H9 (cell line): ENCODE data around the gene CCDC127. TPM values are rescaled to one million over a fixed set of nuclear protein-coding genes. Genes with fewer than 3 reads are reported as not detected.

ENCODE experiments used
- DNase-seq: peaks from one replicate; pipeline ENCODE4 v3.0.0-alpha.2; 2017
- H2AFZ ChIP-seq: one replicate; pipeline ENCODE4 v1.6.1; 2013; ENCODE audit warnings: mild to moderate bottlenecking, low read length, control low read depth, moderate library complexity
- H2AK5ac ChIP-seq: 2 replicates; pipeline ENCODE4 v1.6.1; 2013; ENCODE audit warnings: low read length, control low read depth, mixed read lengths; ENCODE audit not compliant: insufficient read length
- H2BK120ac ChIP-seq: one replicate; pipeline ENCODE4 v1.6.1; 2013; ENCODE audit warnings: low read depth, mild to moderate bottlenecking, low read length, control low read depth, inconsistent platforms; ENCODE audit not compliant: poor library complexity, severe bottlenecking
- H2BK12ac ChIP-seq: 2 replicates; pipeline ENCODE4 v1.6.1; 2013; ENCODE audit warnings: low read length, control low read depth, mixed read lengths, low read depth; ENCODE audit not compliant: insufficient read length
- H2BK15ac ChIP-seq: 2 replicates; pipeline ENCODE4 v1.6.1; 2013; ENCODE audit warnings: low read depth, low read length, control low read depth
- H2BK20ac ChIP-seq: one replicate; pipeline ENCODE4 v1.6.1; 2013; ENCODE audit warnings: low read depth, mild to moderate bottlenecking, low read length, control low read depth, inconsistent platforms; ENCODE audit not compliant: poor library complexity, severe bottlenecking
- H2BK5ac ChIP-seq: 2 replicates; pipeline ENCODE4 v1.6.1; 2013; ENCODE audit warnings: low read length, control low read depth, mixed read lengths; ENCODE audit not compliant: insufficient read length
- H3K14ac ChIP-seq: 2 replicates; pipeline ENCODE4 v1.6.1; 2013; ENCODE audit warnings: low read length, control low read depth; ENCODE audit not compliant: insufficient read depth
- H3K18ac ChIP-seq: 2 replicates; pipeline ENCODE4 v1.6.1; 2013; ENCODE audit warnings: low read depth, mild to moderate bottlenecking, mixed read lengths, low read length, control low read depth; ENCODE audit not compliant: insufficient read length
- H3K23ac ChIP-seq: 2 replicates; pipeline ENCODE4 v1.6.1; 2013; ENCODE audit warnings: low read length, control low read depth, mixed read lengths, low read depth; ENCODE audit not compliant: insufficient read length
- H3K23me2 ChIP-seq: 2 replicates; pipeline ENCODE4 v1.6.1; 2013; ENCODE audit warnings: low read depth, mild to moderate bottlenecking, mixed read lengths, low read length, control low read depth; ENCODE audit not compliant: insufficient read length, poor library complexity, severe bottlenecking
- H3K27ac ChIP-seq: 2 replicates; pipeline ENCODE4 v1.5.1; 2013; ENCODE audit warnings: low read length, control low read depth, mixed read lengths, low read depth; ENCODE audit not compliant: insufficient read length
- H3K27me3 ChIP-seq: 2 replicates; pipeline ENCODE4 v1.6.1; 2013; ENCODE audit warnings: low read length, control low read depth, inconsistent platforms; ENCODE audit not compliant: insufficient read depth
- H3K4ac ChIP-seq: 2 replicates; pipeline ENCODE4 v1.6.1; 2013; ENCODE audit warnings: low read depth, mild to moderate bottlenecking, control low read depth, inconsistent platforms, low read length, moderate library complexity
- H3K4me1 ChIP-seq: 2 replicates; pipeline ENCODE4 v1.6.1; 2013; ENCODE audit warnings: low read length, control low read depth, inconsistent platforms; ENCODE audit not compliant: insufficient read depth
- H3K4me2 ChIP-seq: 2 replicates; pipeline ENCODE4 v1.6.1; 2013; ENCODE audit warnings: low read length, control low read depth, mixed read lengths; ENCODE audit not compliant: insufficient read length, insufficient read depth
- H3K56ac ChIP-seq: 2 replicates; pipeline ENCODE4 v1.6.1; 2013; ENCODE audit warnings: low read depth, mild to moderate bottlenecking, mixed read lengths, low read length, control low read depth; ENCODE audit not compliant: insufficient read length
- H3K79me1 ChIP-seq: 2 replicates; pipeline ENCODE4 v1.6.1; 2013; ENCODE audit warnings: low read depth, mild to moderate bottlenecking, moderate library complexity, low read length, control low read depth, inconsistent platforms; ENCODE audit not compliant: insufficient read depth, poor library complexity, severe bottlenecking
- H3K79me2 ChIP-seq: 2 replicates; pipeline ENCODE4 v1.6.1; 2013; ENCODE audit warnings: low read length, control low read depth, inconsistent platforms; ENCODE audit not compliant: insufficient read depth
- H3K9ac ChIP-seq: 2 replicates; pipeline ENCODE4 v1.6.1; 2013; ENCODE audit warnings: low read length, control low read depth, mixed read lengths; ENCODE audit not compliant: insufficient read length; ENCODE audit errors: extremely low read depth
- H3K9me3 ChIP-seq: one replicate; pipeline ENCODE4 v1.6.1; 2013; ENCODE audit warnings: low read depth, low read length, inconsistent platforms; ENCODE audit not compliant: control insufficient read depth
- H3T11ph ChIP-seq: one replicate; pipeline ENCODE4 v1.6.1; 2013; ENCODE audit warnings: mild to moderate bottlenecking, low read length, control low read depth, inconsistent platforms
- H4K20me1 ChIP-seq: one replicate; pipeline ENCODE4 v1.6.1; 2013; ENCODE audit not compliant: control insufficient read depth, insufficient read length, insufficient read depth
- H4K5ac ChIP-seq: 2 replicates; pipeline ENCODE4 v1.6.1; 2013; ENCODE audit warnings: low read depth, mild to moderate bottlenecking, mixed read lengths, low read length, control low read depth; ENCODE audit not compliant: insufficient read length
- H4K8ac ChIP-seq: replicated peaks from 2 replicates; pipeline ENCODE4 v1.6.1; 2013; ENCODE audit warnings: low read length, control low read depth, mixed read lengths, low read depth; ENCODE audit not compliant: insufficient read length
- H4K91ac ChIP-seq: 2 replicates; pipeline ENCODE4 v1.6.1; 2013; ENCODE audit warnings: low read depth, mild to moderate bottlenecking, moderate library complexity, mixed read lengths, low read length, control low read depth; ENCODE audit not compliant: insufficient read length
- H3K27ac Mint-ChIP-seq, 3 experiments: 2 replicates in 2 of 3; 3 replicates in 1 of 3; pipeline ENCODE4 v1.8.0; 2020 to 2021; ENCODE audit warnings: mixed read lengths in 3 of 3, mild to moderate bottlenecking in 1 of 3, moderate library complexity in 1 of 3
- H3K27me3 Mint-ChIP-seq: 2 replicates; pipeline ENCODE4 v1.8.0; 2021; ENCODE audit warnings: low read depth, mild to moderate bottlenecking, moderate library complexity, mixed read lengths
- H3K36me3 Mint-ChIP-seq, 3 experiments: 2 replicates in 2 of 3; 3 replicates in 1 of 3; pipeline ENCODE4 v1.8.0; 2020 to 2021; ENCODE audit warnings: low read depth in 3 of 3, mixed read lengths in 3 of 3; ENCODE audit not compliant: insufficient read depth in 1 of 3
- H3K4me1 Mint-ChIP-seq, 2 experiments: 2 replicates each; pipeline ENCODE4 v1.8.0; 2020; ENCODE audit warnings: mixed read lengths in 2 of 2
- H3K4me3 Mint-ChIP-seq, 2 experiments: 2 replicates in 1 of 2; 3 replicates in 1 of 2; pipeline ENCODE4 v1.8.0; 2020 to 2021; ENCODE audit warnings: mild to moderate bottlenecking in 2 of 2, mixed read lengths in 2 of 2, moderate library complexity in 1 of 2
- H3K9me3 Mint-ChIP-seq, 2 experiments: 2 replicates in 1 of 2; 3 replicates in 1 of 2; pipeline ENCODE4 v1.8.0; 2020; ENCODE audit warnings: mild to moderate bottlenecking in 2 of 2, mixed read lengths in 2 of 2, moderate library complexity in 1 of 2
- WGBS: extraction: QIAGEN DNeasy Blood & Tissue Kit; methylation state at CpG from one replicate; pipeline ENCODE4 v1.1.7; 2013; ENCODE audit warnings: missing lambda C conversion rate, low lambda C conversion rate, mixed read lengths; ENCODE audit not compliant: insufficient read length; ENCODE audit errors: extremely low coverage; 5-methylcytosine and 5-hydroxymethylcytosine counted together
- total RNA-seq: library from RNA; stranded (reverse); gene quantifications from 2 replicates; pipeline ENCODE4 v1.2.1, GENCODE V29; 2021
- TF ChIP-seq, protein P1 (sequence below): fragments of 200-600 bp; sonication (generic); conservative IDR thresholded peaks from 3 replicates; pipeline ENCODE4 v1.8.0; 2021; ENCODE audit warnings: antibody characterized with exemption, mild to moderate bottlenecking

Gene CCDC127
- total RNA-seq, 1 experiment from 2014 or later = 9.0 TPM

DNA sequence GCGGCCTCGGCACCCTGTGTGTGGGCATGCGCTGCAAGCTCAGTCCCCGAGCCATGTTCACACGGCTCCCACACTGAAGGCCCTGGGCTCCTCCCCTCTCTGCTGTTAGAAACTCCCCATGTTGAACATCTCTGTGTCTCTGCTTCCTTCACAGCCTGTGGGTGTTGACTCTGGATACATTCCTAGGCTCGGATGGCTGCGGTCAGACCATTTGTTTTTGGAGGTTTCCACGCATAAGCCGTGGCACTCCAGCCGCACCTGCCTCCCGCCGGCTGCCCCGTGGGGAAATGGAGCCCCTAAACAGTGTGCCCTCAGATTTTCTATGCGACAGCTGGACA is 57.8 kb downstream of the CCDC127 start:
- Histone ChIP-seq H2BK12ac (no peak overlapping the region), H3K4me2 (no peak overlapping the region), H3T11ph (no peak overlapping the region), H3K79me2 (no peaks in the 10 kb centered on the region), H3K14ac (no peak overlapping the region), H2AFZ (no peak overlapping the region), H4K91ac (no peak overlapping the region), H3K27ac (no peak overlapping the region), H4K5ac (no peak overlapping the region), H3K18ac (no peak overlapping the region), H4K8ac (no peak overlapping the region), H2AK5ac (no peak overlapping the region), H3K79me1 (no peaks in the 10 kb centered on the region), H2BK15ac (no peak overlapping the region), H2BK20ac (no peak overlapping the region), H2BK120ac (no peak overlapping the region), H3K56ac (no peak overlapping the region), H3K23me2 (no peaks in the 10 kb centered on the region), H3K4ac (no peak overlapping the region), H4K20me1 (no peaks in the 10 kb centered on the region), H3K9me3 (no peaks in the 10 kb centered on the region), H3K4me1 (no peaks in the 10 kb centered on the region), H3K23ac (no peak overlapping the region), H2BK5ac (no peak overlapping the region), H3K27me3 (no peaks in the 10 kb centered on the region), H3K9ac (no peak overlapping the region)
- no CpG with 5 or more reads among the region's 14 CpGs for whole genome bisulfite sequencing
- TF ChIP-seq, protein P1, sequence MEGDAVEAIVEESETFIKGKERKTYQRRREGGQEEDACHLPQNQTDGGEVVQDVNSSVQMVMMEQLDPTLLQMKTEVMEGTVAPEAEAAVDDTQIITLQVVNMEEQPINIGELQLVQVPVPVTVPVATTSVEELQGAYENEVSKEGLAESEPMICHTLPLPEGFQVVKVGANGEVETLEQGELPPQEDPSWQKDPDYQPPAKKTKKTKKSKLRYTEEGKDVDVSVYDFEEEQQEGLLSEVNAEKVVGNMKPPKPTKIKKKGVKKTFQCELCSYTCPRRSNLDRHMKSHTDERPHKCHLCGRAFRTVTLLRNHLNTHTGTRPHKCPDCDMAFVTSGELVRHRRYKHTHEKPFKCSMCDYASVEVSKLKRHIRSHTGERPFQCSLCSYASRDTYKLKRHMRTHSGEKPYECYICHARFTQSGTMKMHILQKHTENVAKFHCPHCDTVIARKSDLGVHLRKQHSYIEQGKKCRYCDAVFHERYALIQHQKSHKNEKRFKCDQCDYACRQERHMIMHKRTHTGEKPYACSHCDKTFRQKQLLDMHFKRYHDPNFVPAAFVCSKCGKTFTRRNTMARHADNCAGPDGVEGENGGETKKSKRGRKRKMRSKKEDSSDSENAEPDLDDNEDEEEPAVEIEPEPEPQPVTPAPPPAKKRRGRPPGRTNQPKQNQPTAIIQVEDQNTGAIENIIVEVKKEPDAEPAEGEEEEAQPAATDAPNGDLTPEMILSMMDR = no peak
- peak; percentile 14 for DNase-seq
- Mint-ChIP-seq H3K4me3 (no peak overlapping the region), H3K9me3 (peaks cover 13% of the 10 kb centered on the region in 2 experiments), H3K27ac (peak overlapping the region in 1 of 3 experiments; percentile 90; a peak in 1 of 7 replicates), H3K4me1 (peaks cover 7 to 14% of the 10 kb centered on the region in 2 experiments; a peak in 3 of 4 replicates), H3K27me3 (no peaks in the 10 kb centered on the region; the same call in 1 of the 2 replicates), H3K36me3 (peaks cover 32 to 87% (median 78%) of the 10 kb centered on the region in 3 experiments)
